ENCODE results near the gene MICAL3. TPM values are rescaled to one million over a fixed set of nuclear protein-coding genes. Genes with fewer than 3 reads are reported as not detected.

The MICAL3 gene
- total RNA-seq, 1 experiment from 2014 or later = 47.1 TPM

- no peak for TF ChIP-seq TCF7L2 (IDR thresholded peaks at IDR 0.05; ENCODE audit: low read depth, low read length)
- TF ChIP-seq CTCF (IDR thresholded peaks at IDR 0.05) = no peak
- TF ChIP-seq SIN3A (IDR thresholded peaks at IDR 0.05; ENCODE audit: borderline replicate concordance, insufficient read depth, low read depth, low read length) = no peak
- ChIA-PET CTCF (no interaction called here), POLR2A (interaction anchor here (0.6 to 0.7 kb wide), 2 partner anchors 27 to 95 kb away, joined by 3 read pairs; no protein-coding TSS in a partner anchor)
- Histone ChIP-seq H3K9me3 (ENCODE audit: control insufficient read depth, insufficient read depth, low read depth, low read length) (no peaks in the 10 kb centered on the region), H3K27ac (ENCODE audit: low read length) (0 out of 2 replicates have a peak overlapping the region, but pooled peaks have one; percentile 7), H3K4me3 (ENCODE audit: low read depth in 2 of 2, low read length in 2 of 2) (no peak overlapping the region), H3K36me3 (ENCODE audit: control insufficient read depth, insufficient read depth, low read length) (no peaks in the 10 kb centered on the region), H3K27me3 (ENCODE audit: control insufficient read depth, insufficient read depth, low read length) (no peaks in the 10 kb centered on the region), H3K4me1 (ENCODE audit: control insufficient read depth, insufficient read depth, low read length) (peaks cover 20% of the 10 kb centered on the region)
- intact Hi-C loops (cut with micrococcal nuclease; ENCODE audit: unreplicated experiment) (no loop called here), in situ Hi-C loops (cut with HindIII; ENCODE audit: low pct_unique_long_range_greater_than_20kb, low sequenced_read_pairs) (no loop called here)
- DNase-seq (ENCODE audit: low read depth, low spot score) = no peak
- no peak for ATAC-seq
- no TSS peak for BruUV-seq (replicated peaks)
Observed at GRCh38 chr22:17922925-17923903, 101.1 kb downstream of the MICAL3 start.

DNA sequence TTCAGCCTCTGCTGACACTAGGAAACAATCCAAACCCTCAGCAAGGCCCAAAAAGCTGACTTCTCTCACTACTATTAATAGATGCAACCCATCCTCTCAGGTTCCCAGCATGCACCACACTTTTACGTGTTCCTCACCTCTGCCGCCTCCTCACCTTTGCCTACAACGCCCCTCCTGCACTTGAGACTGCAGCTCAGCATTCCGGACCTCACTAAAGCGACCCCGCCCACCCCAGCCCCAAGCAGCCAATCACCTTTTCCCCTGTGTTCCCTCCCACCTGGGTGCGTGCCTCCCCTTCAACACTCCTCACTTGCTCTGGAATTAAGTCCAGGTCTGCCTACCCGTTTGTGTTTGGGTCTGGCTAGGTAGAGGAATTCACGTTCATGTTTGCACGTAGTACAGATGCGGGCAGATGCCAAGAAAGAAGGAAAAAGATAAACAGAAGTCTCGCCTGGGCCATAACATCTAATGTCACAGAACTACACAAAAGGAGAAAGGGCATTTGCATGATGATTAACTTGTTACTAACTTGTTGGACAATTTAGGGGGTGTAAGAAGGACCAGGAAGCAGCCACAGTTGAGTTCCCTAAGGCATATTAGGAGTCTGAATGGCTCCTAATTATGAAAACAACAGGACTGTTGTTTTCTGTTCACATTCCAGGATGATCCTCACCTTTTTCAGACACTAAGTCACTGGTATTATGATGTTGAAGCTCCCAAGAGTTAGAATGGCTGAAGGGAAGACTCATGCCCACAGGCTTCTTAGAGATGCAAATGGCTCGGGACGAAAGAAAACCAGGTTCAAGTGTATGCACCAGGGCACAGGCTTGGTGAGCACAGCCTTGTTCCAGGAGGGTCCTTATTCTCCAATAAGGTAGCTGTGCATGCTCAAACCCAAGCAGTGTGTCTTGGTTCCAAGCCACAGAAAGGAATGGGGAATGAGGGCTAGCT is 102.2 kb downstream of the MICAL3 start:
- Histone ChIP-seq H3K9me3 (ENCODE audit: control insufficient read depth, insufficient read depth, low read depth, low read length) (no peaks in the 10 kb centered on the region), H3K4me3 (ENCODE audit: low read depth in 2 of 2, low read length in 2 of 2) (no peak overlapping the region), H3K36me3 (ENCODE audit: control insufficient read depth, insufficient read depth, low read length) (no peaks in the 10 kb centered on the region), H3K4me1 (ENCODE audit: control insufficient read depth, insufficient read depth, low read length) (peaks cover 20% of the 10 kb centered on the region), H3K27ac (ENCODE audit: low read length) (0 out of 2 replicates have a peak overlapping the region, but pooled peaks have one; percentile 7), H3K27me3 (ENCODE audit: control insufficient read depth, insufficient read depth, low read length) (no peaks in the 10 kb centered on the region)
- no peak for DNase-seq (ENCODE audit: low read depth, low spot score)
- BruUV-seq (replicated peaks) = no TSS peak
- CTCF ChIA-PET = no interaction called here
- intact Hi-C loops (cut with micrococcal nuclease; ENCODE audit: unreplicated experiment) (no loop called here), in situ Hi-C loops (cut with HindIII; ENCODE audit: low pct_unique_long_range_greater_than_20kb, low sequenced_read_pairs) (no loop called here)
- TF ChIP-seq POLR2AphosphoS5 (IDR thresholded peaks at IDR 0.05; ENCODE audit: low read depth, low read length) (no peak), SIN3A (IDR thresholded peaks at IDR 0.05; ENCODE audit: borderline replicate concordance, insufficient read depth, low read depth, low read length) (no peak), CTCF (IDR thresholded peaks at IDR 0.05) (no peak)
- POLR2A ChIA-PET = interaction anchor here (0.7 kb wide), 1 partner anchor 28 kb away, joined by 3 read pairs; no protein-coding TSS in a partner anchor
- ATAC-seq = no peak

All from Panc1 (cell line).